Neural crest cell (in vitro differentiated cells): ENCODE results near the gene TACR1. TPM values are rescaled to one million over a fixed set of nuclear protein-coding genes. Genes with fewer than 3 reads are reported as not detected.
"Not testable (repeated sequence)": the region's sequence is repeated elsewhere in the genome, so short reads cannot be mapped to it uniquely, and the experiment has no call there.

Experiments used
- DNase-seq: peaks from one replicate; pipeline ENCODE4 v3.0.0; 2021; ENCODE audit warnings: low read depth, mixed read lengths, low spot score
- H3K27ac Mint-ChIP-seq: one replicate; pipeline ENCODE4 v1.8.0; 2021; ENCODE audit warnings: mild to moderate bottlenecking, mixed read lengths; ENCODE audit not compliant: unreplicated experiment
- H3K27me3 Mint-ChIP-seq: 2 replicates; pipeline ENCODE4 v1.8.0; 2021; ENCODE audit warnings: low read depth, mild to moderate bottlenecking, mixed read lengths
- H3K36me3 Mint-ChIP-seq: 2 replicates; pipeline ENCODE4 v1.8.0; 2021; ENCODE audit warnings: low read depth, mild to moderate bottlenecking, mixed read lengths
- H3K4me1 Mint-ChIP-seq: 2 replicates; pipeline ENCODE4 v1.8.0; 2021; ENCODE audit warnings: mixed read lengths
- H3K4me3 Mint-ChIP-seq: one replicate; pipeline ENCODE4 v1.8.0; 2021; ENCODE audit warnings: mild to moderate bottlenecking, mixed read lengths
- H3K9me3 Mint-ChIP-seq: 2 replicates; pipeline ENCODE4 v1.8.0; 2021; ENCODE audit warnings: mixed read lengths
- CTCF ChIP-seq: fragments of 200-600 bp; sonication (generic); conservative IDR thresholded peaks from 2 replicates; pipeline ENCODE4 v1.5.0; 2021; ENCODE audit warnings: antibody characterized with exemption, mild to moderate bottlenecking
- total RNA-seq: library from RNA; stranded (reverse); gene quantifications from 2 replicates; pipeline ENCODE4 v1.2.1, GENCODE V29; 2021

The TACR1 gene
- total RNA-seq, 1 donor from 2014 or later = 0.30 TPM

GRCh38 chr2:75175456-75175855, 23.9 kb downstream of the TACR1 start:
- H3K4me1 Mint-ChIP-seq = no peaks in the 10 kb centered on the region
- TF ChIP-seq CTCF = no peak

GRCh38 chr2:75174981-75175380, 24.3 kb downstream of the TACR1 start:
- Mint-ChIP-seq H3K4me1 (no peaks in the 10 kb centered on the region), H3K27me3 (no peaks in the 10 kb centered on the region)

More at GRCh38 chr2:75175456-75175855, 23.9 kb downstream of the TACR1 start:
- H3K4me3 Mint-ChIP-seq = no peak overlapping the region
- H3K9me3 Mint-ChIP-seq = no peaks in the 10 kb centered on the region
- no peaks in the 10 kb centered on the region for H3K36me3 Mint-ChIP-seq
- no peak overlapping the region for H3K27ac Mint-ChIP-seq
- H3K27me3 Mint-ChIP-seq = no peaks in the 10 kb centered on the region
- DNase-seq = no peak

GRCh38 chr2:75174519-75174918, 24.8 kb downstream of the TACR1 start:
- H3K27me3 Mint-ChIP-seq = no peaks in the 10 kb centered on the region
- H3K36me3 Mint-ChIP-seq = no peaks in the 10 kb centered on the region
- no peak for TF ChIP-seq CTCF
- no peak overlapping the region for H3K4me3 Mint-ChIP-seq
- DNase-seq = no peak
- H3K4me1 Mint-ChIP-seq = no peaks in the 10 kb centered on the region
- no peak overlapping the region for H3K27ac Mint-ChIP-seq
- no peaks in the 10 kb centered on the region for H3K9me3 Mint-ChIP-seq

More at GRCh38 chr2:75174981-75175380, 24.3 kb downstream of the TACR1 start:
- Mint-ChIP-seq H3K27ac (no peak overlapping the region), H3K4me3 (no peak overlapping the region), H3K36me3 (no peaks in the 10 kb centered on the region), H3K9me3 (no peaks in the 10 kb centered on the region)
- no peak for TF ChIP-seq CTCF
- no peak for DNase-seq

GRCh38 chr2:75173740-75174139, 25.6 kb downstream of the TACR1 start:
- H3K4me3 Mint-ChIP-seq = no peak overlapping the region
- H3K36me3 Mint-ChIP-seq = no peaks in the 10 kb centered on the region
- H3K27ac Mint-ChIP-seq = peak overlapping the region; percentile 16
- H3K9me3 Mint-ChIP-seq = no peaks in the 10 kb centered on the region
- no peaks in the 10 kb centered on the region for H3K27me3 Mint-ChIP-seq
- no peak for DNase-seq
- H3K4me1 Mint-ChIP-seq = no peaks in the 10 kb centered on the region
- TF ChIP-seq CTCF = no peak

- not testable (repeated sequence) for H3K4me1 Mint-ChIP-seq, H3K4me3 Mint-ChIP-seq, H3K27me3 Mint-ChIP-seq
These were observed 27.9 kb downstream of the TACR1 start for GRCh38 chr2:75171423-75171822.

GRCh38 chr2:75170889-75171288, 28.4 kb downstream of the TACR1 start:
- H3K4me3 Mint-ChIP-seq = no peak overlapping the region
- no peaks in the 10 kb centered on the region for H3K4me1 Mint-ChIP-seq
- no peaks in the 10 kb centered on the region for H3K27me3 Mint-ChIP-seq
- no peak for TF ChIP-seq CTCF
- H3K9me3 Mint-ChIP-seq = no peaks in the 10 kb centered on the region
- no peak overlapping the region for H3K27ac Mint-ChIP-seq
- no peak for DNase-seq
- no peaks in the 10 kb centered on the region for H3K36me3 Mint-ChIP-seq

More at GRCh38 chr2:75171423-75171822, 27.9 kb downstream of the TACR1 start:
- not testable (repeated sequence) for DNase-seq, H3K9me3 Mint-ChIP-seq, H3K36me3 Mint-ChIP-seq, H3K27ac Mint-ChIP-seq
